SK-N-MC (cell line): ENCODE measurements around the gene PPP2R2C.

ENCODE experiments used
- EZH2 ChIP-seq: fragments of 200-600 bp; sonication (generic); IDR thresholded peaks from one replicate; pipeline ENCODE4 v1.6.1; 2017; ENCODE audit warnings: antibody characterized with exemption
- FOXP2 ChIP-seq: optimal IDR thresholded peaks from 2 replicates; pipeline ENCODE3; 2011; ENCODE audit warnings: mild to moderate bottlenecking, moderate library complexity; ENCODE audit not compliant: insufficient read depth; ENCODE audit errors: extremely low read length, control extremely low read depth
- POLR2AphosphoS5 ChIP-seq: IDR thresholded peaks from 2 replicates; pipeline ENCODE4 v1.6.1; 2012; ENCODE audit warnings: mild to moderate bottlenecking, low read depth, low read length, borderline replicate concordance

- TF ChIP-seq EZH2 (no peak), POLR2AphosphoS5 (no peak), FOXP2 (no peak)
These were observed 417 bp downstream of the PPP2R2C start for GRCh38 chr4:6472008-6472386.
